ENCODE data around the gene NCS1. TPM values are rescaled to one million over a fixed set of nuclear protein-coding genes. Genes with fewer than 3 reads are reported as not detected.
A peak's percentile ranks its signal among the peaks of the same experiment; 100 is the strongest.

NCS1 gene
- total RNA-seq, 1 experiment from 2014 or later: 58.6 TPM

GRCh38 chr9:130217838-130218237 is 45.6 kb downstream of the NCS1 start:
- ChIA-PET CTCF (no interaction called here), POLR2A (ENCODE audit: low non-redundant PET) (no interaction called here)
- no peaks in the 10 kb centered on the region for H3K27me3 ChIP-seq (replicated peaks; ENCODE audit: insufficient read depth, low read depth, low read length, poor library complexity)
- DNase-seq (ENCODE audit: low spot score): no peak
- intact Hi-C loops (cut with micrococcal nuclease; ENCODE audit: unreplicated experiment): no loop called here
- H3K4me1 ChIP-seq (ENCODE audit: insufficient read depth, low read length, poor library complexity, severe bottlenecking): peaks cover 10% of the 10 kb centered on the region
- H3K27ac ChIP-seq (ENCODE audit: low read depth, low read length, poor library complexity, severe bottlenecking): no peak overlapping the region
- H3K36me3 ChIP-seq (ENCODE audit: insufficient read depth, low read length, poor library complexity, severe bottlenecking): peaks cover 4% of the 10 kb centered on the region
- H3K9me3 ChIP-seq (ENCODE audit: low read depth, low read length, poor library complexity, severe bottlenecking): no peaks in the 10 kb centered on the region
- H3K4me3 ChIP-seq (ENCODE audit: low read depth, low read length, poor library complexity, severe bottlenecking): no peak overlapping the region
- no TSS peak for BruUV-seq (replicated peaks)
- no peak for TF ChIP-seq CTCF (conservative IDR thresholded peaks at IDR 0.05; ENCODE audit: low read depth, low read length)
- no peak for TF ChIP-seq EZH2 (IDR thresholded peaks at IDR 0.05; ENCODE audit: borderline replicate concordance, low read depth, low read length, poor library complexity, severe bottlenecking)

- Histone ChIP-seq H3K36me3 (ENCODE audit: insufficient read depth, low read length, poor library complexity, severe bottlenecking) (peaks cover 4% of the 10 kb centered on the region), H3K4me3 (ENCODE audit: low read depth, low read length, poor library complexity, severe bottlenecking) (no peak overlapping the region), H3K27me3 (replicated peaks; ENCODE audit: insufficient read depth, low read depth, low read length, poor library complexity) (no peaks in the 10 kb centered on the region), H3K9me3 (ENCODE audit: low read depth, low read length, poor library complexity, severe bottlenecking) (no peaks in the 10 kb centered on the region), H3K27ac (ENCODE audit: low read depth, low read length, poor library complexity, severe bottlenecking) (peak overlapping the region; percentile 37), H3K4me1 (ENCODE audit: insufficient read depth, low read length, poor library complexity, severe bottlenecking) (peaks cover 5% of the 10 kb centered on the region)
- BruUV-seq (replicated peaks): no TSS peak
- no peak for TF ChIP-seq CTCF (conservative IDR thresholded peaks at IDR 0.05; ENCODE audit: low read depth, low read length)
- TF ChIP-seq EZH2 (IDR thresholded peaks at IDR 0.05; ENCODE audit: borderline replicate concordance, low read depth, low read length, poor library complexity, severe bottlenecking): no peak
- no peak for DNase-seq (ENCODE audit: low spot score)
- POLR2A ChIA-PET (ENCODE audit: low non-redundant PET): no interaction called here
- intact Hi-C loops (cut with micrococcal nuclease; ENCODE audit: unreplicated experiment): no loop called here
- CTCF ChIA-PET: no interaction called here
Observed at GRCh38 chr9:130219661-130220096, 47.5 kb downstream of the NCS1 start.

GRCh38 chr9:130220352-130220751 is 48.1 kb downstream of the NCS1 start:
- no peaks in the 10 kb centered on the region for H3K27me3 ChIP-seq (replicated peaks; ENCODE audit: insufficient read depth, low read depth, low read length, poor library complexity)
- peaks cover 5% of the 10 kb centered on the region for H3K4me1 ChIP-seq (ENCODE audit: insufficient read depth, low read length, poor library complexity, severe bottlenecking)
- intact Hi-C loops (cut with micrococcal nuclease; ENCODE audit: unreplicated experiment): no loop called here
- H3K27ac ChIP-seq (ENCODE audit: low read depth, low read length, poor library complexity, severe bottlenecking): peak overlapping the region; percentile 37
- no peak for TF ChIP-seq EZH2 (IDR thresholded peaks at IDR 0.05; ENCODE audit: borderline replicate concordance, low read depth, low read length, poor library complexity, severe bottlenecking)
- peak; percentile 30; the same call in 1 of the 2 replicates for TF ChIP-seq CTCF (conservative IDR thresholded peaks at IDR 0.05; ENCODE audit: low read depth, low read length)
- no TSS peak for BruUV-seq (replicated peaks)
- H3K36me3 ChIP-seq (ENCODE audit: insufficient read depth, low read length, poor library complexity, severe bottlenecking): peaks cover 4% of the 10 kb centered on the region
- no peak overlapping the region for H3K4me3 ChIP-seq (ENCODE audit: low read depth, low read length, poor library complexity, severe bottlenecking)
- H3K9me3 ChIP-seq (ENCODE audit: low read depth, low read length, poor library complexity, severe bottlenecking): no peaks in the 10 kb centered on the region
- peak; percentile 52 for DNase-seq (ENCODE audit: low spot score)
- CTCF ChIA-PET: interaction anchor here (0.5 kb wide), 1 partner anchor 252 kb away, joined by 4 read pairs; no protein-coding TSS in a partner anchor
- POLR2A ChIA-PET (ENCODE audit: low non-redundant PET): interaction anchor here (0.6 kb wide), 1 partner anchor 349 kb away, joined by 3 read pairs; no protein-coding TSS in a partner anchor
